Renal pelvis (tissue), 4 donors: ENCODE data around the gene TAGLN. TPM values are rescaled to one million over a fixed set of nuclear protein-coding genes. Genes with fewer than 3 reads are reported as not detected.
"Not testable (repeated sequence)": the region's sequence is repeated elsewhere in the genome, so short reads cannot be mapped to it uniquely, and the experiment has no call there.

Experiments used
- DNase-seq: peaks from one replicate; pipeline ENCODE4 v3.0.0-alpha.2; 2013
- polyA plus RNA-seq, 3 donors: library from polyadenylated mRNA; unstranded; fragments of 120-200 nt; gene quantifications; one replicate each; pipeline ENCODE4 v1.2.1, GENCODE V29; 2013; ENCODE audit not compliant: insufficient read length in 3 of 3

TAGLN gene
- polyA plus RNA-seq, 3 donors: 96.5 to 152 (median 146) TPM

GRCh38 chr11:117208710-117209109, 9.5 kb downstream of the TAGLN start:
- DNase-seq: not testable (repeated sequence)

- DNase-seq: not testable (repeated sequence)
Measured at GRCh38 chr11:117209351-117210125, 10.4 kb downstream of the TAGLN start.

- DNase-seq: no peak
Measured at GRCh38 chr11:117210620-117211019, 11.4 kb downstream of the TAGLN start.

- no peak for DNase-seq
Measured at GRCh38 chr11:117212697-117213355, 13.7 kb downstream of the TAGLN start.

- no peak for DNase-seq
Measured at GRCh38 chr11:117214404-117215110, 15.4 kb downstream of the TAGLN start.

GRCh38 chr11:117217141-117218084, 18.2 kb downstream of the TAGLN start:
- DNase-seq: no peak

- no peak for DNase-seq
Measured at GRCh38 chr11:117218133-117218915, 19.2 kb downstream of the TAGLN start.

GRCh38 chr11:117219001-117219400, 19.8 kb downstream of the TAGLN start:
- DNase-seq: no peak

DNA sequence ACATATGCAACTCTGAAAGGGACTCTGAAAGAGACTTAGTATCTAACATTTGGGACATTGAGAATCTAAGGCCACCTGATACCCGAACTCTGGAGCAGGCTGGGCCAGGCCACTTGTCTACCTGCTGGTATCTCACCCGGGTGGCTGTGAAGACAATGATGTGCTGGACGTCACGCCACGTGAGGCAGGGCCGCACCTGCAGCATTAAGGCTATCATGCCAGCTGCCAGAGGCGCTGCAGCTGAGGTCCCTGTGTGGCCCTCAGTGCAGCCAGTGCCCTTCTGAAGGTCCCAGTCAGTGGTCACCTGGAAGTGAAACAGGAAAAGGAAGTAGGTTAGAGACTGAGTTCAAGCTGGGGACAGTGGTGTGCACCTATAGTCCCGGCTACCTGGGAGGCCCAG, 20.3 kb downstream of the TAGLN start:
- DNase-seq: no peak

DNA sequence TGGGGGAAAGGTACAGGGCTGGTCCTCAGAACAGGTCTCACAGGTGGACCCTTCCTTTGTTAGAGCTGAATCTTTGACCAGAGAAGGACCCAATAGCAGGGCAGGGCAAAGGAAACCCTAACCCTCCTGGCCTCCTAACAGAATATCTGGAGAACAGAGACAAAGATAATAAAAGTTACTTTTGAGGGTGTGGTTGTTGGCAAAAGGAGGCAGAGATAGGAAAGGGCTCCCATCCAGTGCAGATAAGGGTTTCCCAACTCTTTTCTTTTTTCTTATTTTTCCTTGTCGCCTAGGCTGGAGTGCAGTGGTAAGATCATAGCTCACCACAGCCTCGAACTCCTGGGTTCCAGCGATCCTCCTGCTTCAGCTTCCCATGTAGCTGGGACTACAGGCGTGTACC, 20.8 kb downstream of the TAGLN start:
- DNase-seq: no peak

DNA sequence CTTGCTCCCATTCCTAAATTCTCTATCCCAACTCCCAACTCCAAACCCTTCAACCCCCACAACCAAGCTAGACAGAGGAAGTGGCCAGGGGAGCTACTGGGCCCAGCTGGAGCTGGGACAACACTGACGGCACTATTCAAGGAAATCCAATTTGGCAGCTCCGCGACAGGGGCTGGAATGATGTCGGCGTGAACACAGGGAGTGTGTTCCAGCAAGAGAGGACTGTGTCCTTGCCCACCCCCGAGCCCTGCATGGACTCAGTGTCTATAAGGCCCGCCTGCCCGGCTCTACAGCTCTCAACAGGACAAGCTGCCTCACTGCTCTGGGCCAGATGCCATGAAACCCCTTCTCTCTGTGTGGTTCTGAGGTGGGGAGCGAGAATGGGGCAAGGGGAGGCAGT, 21.4 kb downstream of the TAGLN start:
- DNase-seq: no peak

- DNase-seq: no peak
Measured at GRCh38 chr11:117220999-117221774, 22.0 kb downstream of the TAGLN start.

DNA sequence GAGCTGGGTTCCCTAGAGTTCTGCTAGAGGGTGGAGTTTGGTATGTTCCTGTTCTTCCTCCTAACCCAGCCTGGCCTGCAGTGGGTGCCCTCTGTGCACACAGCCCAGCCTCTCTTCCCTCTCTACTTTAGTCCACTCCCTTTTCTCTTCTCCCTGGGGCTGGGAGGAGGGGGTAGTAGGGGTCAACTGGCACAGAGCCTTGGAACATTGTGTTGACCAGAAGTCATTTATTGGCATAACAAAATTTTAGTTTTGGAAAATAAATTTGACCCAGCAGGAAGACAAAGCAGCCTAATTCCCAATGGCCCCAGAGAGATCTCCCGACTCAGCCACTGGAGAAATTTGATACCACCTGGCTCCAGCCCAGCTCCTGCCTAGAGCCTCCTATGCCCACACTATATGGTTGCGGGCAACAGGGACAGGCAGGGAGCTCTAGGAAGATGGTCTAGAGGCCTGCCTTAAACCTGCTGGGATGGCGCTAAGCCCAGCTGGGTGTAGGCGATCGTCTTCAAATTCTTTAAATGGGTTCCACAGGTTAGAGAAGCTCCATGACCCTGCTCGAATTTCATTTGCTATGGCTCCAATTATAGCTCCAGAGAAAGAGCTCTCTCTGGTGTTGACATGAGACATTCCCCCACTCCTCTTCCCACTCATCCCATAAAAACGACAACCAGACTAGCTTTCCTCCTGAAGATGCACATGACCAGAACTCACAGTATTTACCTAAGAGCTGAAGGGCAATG, 22.8 kb downstream of the TAGLN start:
- no peak for DNase-seq

DNA sequence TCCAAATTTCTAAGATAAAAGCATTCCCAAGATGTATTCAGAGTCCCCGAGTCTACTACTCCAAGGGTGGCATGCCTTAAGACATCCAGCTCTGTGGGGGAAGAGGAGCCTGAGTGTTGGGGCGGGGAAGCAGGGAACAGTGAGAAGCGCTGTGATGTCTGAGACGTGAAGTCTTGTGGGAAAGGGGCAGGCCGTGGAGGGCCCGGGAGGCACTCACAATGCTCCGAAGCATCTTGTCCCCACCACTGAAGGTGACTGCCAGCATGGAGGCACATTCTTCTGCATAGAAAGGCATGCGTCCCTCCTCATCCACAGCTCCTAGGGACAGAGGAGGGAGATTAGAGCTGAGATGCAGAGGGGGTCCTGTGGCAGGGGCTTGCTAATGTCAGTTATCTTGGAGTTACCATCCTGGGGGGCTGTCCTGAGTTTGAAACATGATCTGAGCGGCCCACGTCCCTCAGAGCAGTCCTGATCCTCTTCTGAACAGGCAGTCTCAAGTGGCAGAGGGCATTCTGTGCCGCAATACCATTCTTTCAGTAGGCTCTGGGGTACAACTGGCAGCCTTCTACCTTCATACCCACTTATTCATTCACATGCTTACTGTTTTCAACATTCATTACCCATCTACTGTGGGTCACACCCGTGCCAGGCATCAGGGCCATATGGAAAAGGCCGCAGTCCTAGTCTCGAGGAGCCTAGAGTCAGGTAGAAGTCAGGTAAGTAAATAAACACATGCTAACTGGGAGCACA, 24.0 kb downstream of the TAGLN start:
- DNase-seq: no peak

- no peak for DNase-seq
Measured at GRCh38 chr11:117223741-117224689, 24.8 kb downstream of the TAGLN start.

- no peak for DNase-seq
Measured at GRCh38 chr11:117225553-117226170, 26.5 kb downstream of the TAGLN start.
